HUES6 (cell line): Measurements from ENCODE around the gene FUZ.

Experiments used
- H3K27ac ChIP-seq: 2 replicates; pipeline ENCODE4 v1.7.0; 2013; ENCODE audit warnings: low read depth, mild to moderate bottlenecking, low read length, inconsistent platforms
- H3K27me3 ChIP-seq: 2 replicates; pipeline ENCODE4 v1.6.1; 2013; ENCODE audit warnings: low read length; ENCODE audit not compliant: control insufficient read depth, insufficient read depth
- H3K36me3 ChIP-seq: 2 replicates; pipeline ENCODE4 v1.6.1; 2013; ENCODE audit warnings: low read length; ENCODE audit not compliant: control insufficient read depth, insufficient read depth
- H3K4me1 ChIP-seq: 2 replicates; pipeline ENCODE4 v1.6.1; 2013; ENCODE audit warnings: low read length; ENCODE audit not compliant: control insufficient read depth, insufficient read depth
- H3K4me3 ChIP-seq: 2 replicates; pipeline ENCODE4 v1.5.1; 2013; ENCODE audit warnings: low read depth, low read length
- H3K9ac ChIP-seq: one replicate; pipeline ENCODE4 v1.6.1; 2013; ENCODE audit warnings: mild to moderate bottlenecking, low read length
- H3K9me3 ChIP-seq: 2 replicates; pipeline ENCODE4 v1.6.1; 2013; ENCODE audit warnings: low read depth, low read length; ENCODE audit not compliant: control insufficient read depth, insufficient read depth

FUZ gene

DNA sequence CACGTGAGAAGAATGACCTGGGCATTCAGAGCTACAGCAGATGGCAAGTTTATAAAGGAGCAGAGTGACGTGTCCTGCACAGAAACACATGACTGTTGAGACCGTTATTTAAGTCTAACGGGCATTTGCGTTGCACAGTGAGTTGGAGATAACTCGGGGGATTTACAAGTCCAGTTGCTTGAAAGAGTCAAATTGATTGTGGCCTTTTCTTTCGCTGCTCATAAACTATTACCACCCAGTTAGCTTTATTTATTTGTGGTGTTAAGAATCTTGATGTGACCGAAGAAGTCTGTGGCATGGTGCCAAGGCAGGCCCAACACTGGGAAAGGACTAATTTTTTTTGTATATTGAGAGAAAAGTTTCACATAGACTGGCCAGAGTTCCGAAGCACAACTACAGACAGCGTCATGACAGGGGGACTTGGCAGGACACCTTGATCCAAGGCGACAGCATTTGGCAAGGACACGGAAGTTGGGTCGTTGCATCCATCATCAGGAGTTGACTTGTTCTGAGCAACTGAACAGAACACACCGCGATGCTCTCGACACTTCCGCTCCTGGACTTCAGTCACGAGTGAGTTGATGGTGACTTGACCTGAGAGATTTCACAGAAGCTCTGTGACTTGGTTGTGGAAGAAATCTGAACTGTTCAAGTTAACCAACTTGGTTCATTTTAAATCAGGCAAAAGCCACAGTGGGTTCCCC lies 25.9 kb upstream of the FUZ start:
- Histone ChIP-seq H3K9me3 (no peaks in the 10 kb centered on the region), H3K27ac (no peak overlapping the region), H3K27me3 (no peaks in the 10 kb centered on the region), H3K36me3 (peaks cover 67% of the 10 kb centered on the region), H3K9ac (no peak overlapping the region), H3K4me1 (no peaks in the 10 kb centered on the region), H3K4me3 (no peak overlapping the region)

DNA sequence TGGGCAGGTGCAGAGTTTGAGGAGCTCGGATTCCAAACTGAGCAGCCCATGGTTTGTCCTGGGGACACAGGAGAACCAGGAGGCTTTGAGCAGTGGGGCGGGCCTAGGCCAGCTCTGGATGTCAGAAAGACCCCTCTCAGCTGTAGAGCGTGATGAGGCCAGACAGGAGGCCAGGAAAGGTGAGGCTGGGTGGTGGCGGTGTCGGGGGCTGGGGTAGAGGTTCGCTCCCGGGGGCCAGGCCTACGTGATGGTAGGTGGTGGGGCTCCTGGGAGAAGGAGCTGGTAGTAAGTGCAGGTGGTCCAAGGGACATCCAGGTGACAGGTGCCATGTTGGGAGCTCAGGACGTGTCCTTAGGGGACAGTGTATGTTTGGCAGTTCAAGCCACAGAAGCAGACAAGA lies 24.3 kb upstream of the FUZ start:
- Histone ChIP-seq H3K27me3 (no peaks in the 10 kb centered on the region), H3K4me3 (no peak overlapping the region), H3K4me1 (no peaks in the 10 kb centered on the region), H3K9ac (no peak overlapping the region), H3K27ac (no peak overlapping the region), H3K9me3 (no peaks in the 10 kb centered on the region), H3K36me3 (peaks cover 83% of the 10 kb centered on the region)

GRCh38 chr19:49837009-49837310 lies 23.9 kb upstream of the FUZ start:
- H3K4me3 ChIP-seq = no peak overlapping the region
- no peaks in the 10 kb centered on the region for H3K4me1 ChIP-seq
- H3K27me3 ChIP-seq = no peaks in the 10 kb centered on the region
- H3K36me3 ChIP-seq = peaks cover 88% of the 10 kb centered on the region
- no peak overlapping the region for H3K9ac ChIP-seq
- no peaks in the 10 kb centered on the region for H3K9me3 ChIP-seq
- H3K27ac ChIP-seq = no peak overlapping the region

DNA sequence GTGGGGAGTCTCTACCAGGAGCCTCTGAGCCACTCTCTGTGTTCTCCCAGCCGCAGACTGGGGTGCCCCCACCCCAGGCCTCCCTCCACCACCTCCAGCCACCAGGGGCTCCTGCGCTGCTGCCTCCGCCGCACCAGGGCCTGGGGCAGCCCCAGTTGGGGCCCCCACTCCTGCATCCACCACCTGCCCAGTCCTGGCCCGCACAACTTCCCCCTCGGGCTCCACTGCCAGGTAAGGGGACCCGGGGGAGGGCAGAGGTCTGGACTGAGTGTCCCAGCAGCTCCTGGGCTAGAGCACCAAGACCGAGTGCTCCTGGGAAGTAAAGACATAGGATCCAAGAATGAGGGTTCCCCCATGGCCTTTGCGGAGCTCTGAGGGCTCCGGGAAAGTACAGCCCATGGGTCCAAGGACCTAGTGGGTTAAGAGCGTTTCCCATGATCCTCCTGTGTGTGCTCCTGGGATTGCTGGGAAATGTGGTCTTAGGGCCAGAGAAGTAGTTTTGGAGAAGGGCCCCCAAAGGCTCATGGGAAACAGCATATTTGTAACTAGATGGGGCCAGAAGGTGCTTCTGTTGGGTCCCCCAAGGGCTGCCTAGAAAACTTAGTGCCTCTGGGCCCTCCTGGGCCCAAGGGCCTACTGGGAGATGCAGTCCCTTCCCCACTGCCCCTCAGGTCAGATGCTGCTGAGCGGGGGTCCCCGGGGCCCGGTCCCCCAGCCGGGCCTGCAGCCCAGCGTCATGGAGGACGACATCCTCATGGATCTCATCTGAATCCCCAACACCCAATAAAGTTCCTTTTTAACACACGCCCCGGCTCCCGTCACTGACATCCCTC lies 23.3 kb upstream of the FUZ start:
- no peak overlapping the region for H3K27ac ChIP-seq
- no peaks in the 10 kb centered on the region for H3K9me3 ChIP-seq
- no peaks in the 10 kb centered on the region for H3K4me1 ChIP-seq
- H3K4me3 ChIP-seq = no peak overlapping the region
- H3K9ac ChIP-seq = no peak overlapping the region
- no peaks in the 10 kb centered on the region for H3K27me3 ChIP-seq
- H3K36me3 ChIP-seq = peaks cover 93% of the 10 kb centered on the region

DNA sequence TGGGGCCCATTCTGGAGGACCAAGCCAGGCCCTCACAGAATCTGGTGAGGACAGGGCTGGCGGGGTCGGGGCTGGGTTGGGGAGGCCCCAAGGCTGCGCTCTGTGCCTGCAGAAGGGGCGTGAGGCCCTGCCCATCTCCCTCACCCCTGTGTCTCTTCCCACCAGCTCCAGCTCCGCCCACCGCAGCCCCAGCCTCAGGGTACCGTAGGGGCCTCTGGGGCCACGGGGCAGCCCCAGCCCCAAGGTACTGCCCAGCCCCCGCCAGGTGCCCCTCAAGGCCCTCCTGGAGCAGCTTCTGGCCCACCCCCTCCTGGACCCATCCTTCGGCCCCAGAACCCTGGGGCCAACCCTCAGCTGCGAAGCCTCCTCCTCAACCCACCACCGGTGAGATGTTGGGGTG lies 22.5 kb upstream of the FUZ start:
- peaks cover 96% of the 10 kb centered on the region for H3K36me3 ChIP-seq
- no peak overlapping the region for H3K4me3 ChIP-seq
- no peaks in the 10 kb centered on the region for H3K9me3 ChIP-seq
- H3K4me1 ChIP-seq = no peaks in the 10 kb centered on the region
- H3K9ac ChIP-seq = no peak overlapping the region
- H3K27me3 ChIP-seq = no peaks in the 10 kb centered on the region
- no peak overlapping the region for H3K27ac ChIP-seq

- peaks cover 85% of the 10 kb centered on the region for H3K36me3 ChIP-seq
These were observed 20.5 kb upstream of the FUZ start for GRCh38 chr19:49833599-49833998.

GRCh38 chr19:49832556-49832955 lies 19.5 kb upstream of the FUZ start:
- Histone ChIP-seq H3K4me1 (no peaks in the 10 kb centered on the region), H3K36me3 (peaks cover 77% of the 10 kb centered on the region), H3K9ac (no peak overlapping the region), H3K4me3 (no peak overlapping the region), H3K27me3 (no peaks in the 10 kb centered on the region), H3K27ac (no peak overlapping the region), H3K9me3 (no peaks in the 10 kb centered on the region)

More at GRCh38 chr19:49833599-49833998, 20.5 kb upstream of the FUZ start:
- Histone ChIP-seq H3K9me3 (no peaks in the 10 kb centered on the region), H3K9ac (no peak overlapping the region), H3K27me3 (no peaks in the 10 kb centered on the region), H3K4me1 (no peaks in the 10 kb centered on the region), H3K4me3 (no peak overlapping the region), H3K27ac (no peak overlapping the region)

DNA sequence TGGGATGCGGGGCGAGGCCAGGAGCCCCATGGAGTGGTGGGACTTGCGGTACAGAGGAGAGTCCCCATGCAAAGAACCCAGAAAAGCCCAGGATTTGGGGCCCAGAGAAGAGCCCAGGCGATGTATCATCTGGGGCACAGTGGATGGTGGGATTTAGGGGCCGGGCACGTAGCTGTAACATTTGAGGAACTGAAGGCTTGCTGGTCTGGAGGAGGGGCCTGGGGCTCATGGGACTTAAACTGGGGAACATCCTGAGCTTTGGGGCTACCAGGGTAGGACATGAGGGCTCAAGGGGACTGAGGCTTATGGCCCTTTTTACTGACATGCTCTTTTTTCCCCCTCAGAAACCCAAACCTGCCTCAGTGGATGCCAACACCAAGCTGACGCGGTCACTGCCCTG lies 18.5 kb upstream of the FUZ start:
- Histone ChIP-seq H3K4me3 (no peak overlapping the region), H3K4me1 (no peaks in the 10 kb centered on the region), H3K36me3 (peaks cover 77% of the 10 kb centered on the region), H3K27me3 (no peaks in the 10 kb centered on the region), H3K9me3 (no peaks in the 10 kb centered on the region), H3K9ac (no peak overlapping the region), H3K27ac (no peak overlapping the region)

- Histone ChIP-seq H3K4me1 (no peaks in the 10 kb centered on the region), H3K9me3 (no peaks in the 10 kb centered on the region), H3K4me3 (no peak overlapping the region), H3K27me3 (no peaks in the 10 kb centered on the region), H3K9ac (no peak overlapping the region), H3K36me3 (peaks cover 72% of the 10 kb centered on the region), H3K27ac (no peak overlapping the region)
These were observed 17.7 kb upstream of the FUZ start for GRCh38 chr19:49830766-49831165.

GRCh38 chr19:49829721-49830120 lies 16.6 kb upstream of the FUZ start:
- H3K27ac ChIP-seq = no peak overlapping the region
- H3K27me3 ChIP-seq = no peaks in the 10 kb centered on the region
- H3K4me3 ChIP-seq = no peak overlapping the region
- no peaks in the 10 kb centered on the region for H3K9me3 ChIP-seq
- H3K9ac ChIP-seq = no peak overlapping the region
- H3K36me3 ChIP-seq = peaks cover 62% of the 10 kb centered on the region
- no peaks in the 10 kb centered on the region for H3K4me1 ChIP-seq

DNA sequence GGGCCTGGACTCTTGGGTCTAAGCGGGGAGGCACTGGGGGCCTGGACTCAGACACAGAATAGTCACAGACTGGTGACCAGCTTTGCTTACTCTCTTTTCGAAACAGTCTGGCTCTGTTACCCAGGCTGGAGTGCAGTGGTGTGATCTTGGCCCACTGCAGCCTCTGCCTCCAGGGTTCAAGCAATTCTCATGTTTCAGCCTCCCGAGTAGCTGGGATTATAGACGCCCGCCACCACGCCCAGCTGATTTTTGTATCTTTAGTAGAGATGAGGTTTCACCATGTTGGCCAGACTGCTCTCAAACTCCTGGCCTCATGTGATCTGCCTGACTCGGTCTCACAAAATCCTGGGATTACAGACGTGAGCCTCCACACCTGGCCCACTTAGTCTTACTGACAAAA lies 16.1 kb upstream of the FUZ start:
- H3K9ac ChIP-seq = no peak overlapping the region
- no peak overlapping the region for H3K27ac ChIP-seq
- H3K4me1 ChIP-seq = no peaks in the 10 kb centered on the region
- no peaks in the 10 kb centered on the region for H3K27me3 ChIP-seq
- no peak overlapping the region for H3K4me3 ChIP-seq
- H3K9me3 ChIP-seq = no peaks in the 10 kb centered on the region
- H3K36me3 ChIP-seq = peaks cover 57% of the 10 kb centered on the region
